ENCODE results near the gene FRY. TPM values are rescaled to one million over a fixed set of nuclear protein-coding genes. Genes with fewer than 3 reads are reported as not detected.

Gene FRY
- total RNA-seq, 1 experiment from 2014 or later: 4.7 TPM

- Histone ChIP-seq H2AFZ (no peak overlapping the region), H3K27ac (no peak overlapping the region), H3K9me3 (ENCODE audit: insufficient read depth, low read depth) (no peaks in the 10 kb centered on the region), H3K27me3 (ENCODE audit: insufficient read depth, low read depth) (no peaks in the 10 kb centered on the region), H3F3A (ENCODE audit: insufficient read depth, low read depth) (peaks cover 6% of the 10 kb centered on the region; the same call in 1 of the 2 replicates), H3K79me2 (ENCODE audit: low read depth) (no peaks in the 10 kb centered on the region), H3K4me2 (no peak overlapping the region), H3K4me3 (no peak overlapping the region), H3K4me1 (replicated peaks; ENCODE audit: insufficient read depth) (no peaks in the 10 kb centered on the region), H3K9me2 (ENCODE audit: insufficient read depth) (no peaks in the 10 kb centered on the region), H4K20me1 (ENCODE audit: insufficient read depth) (no peaks in the 10 kb centered on the region), H3K36me3 (ENCODE audit: low read depth) (no peaks in the 10 kb centered on the region)
- ChIA-PET POLR2A (ENCODE audit: unreplicated experiment) (no interaction called here), CTCF (no interaction called here)
- no peak for DNase-seq
- intact Hi-C loops (cut with micrococcal nuclease; ENCODE audit: unreplicated experiment): no loop called here
- TF ChIP-seq CTCF (conservative IDR thresholded peaks at IDR 0.05) (no peak), EZH2 (IDR thresholded peaks at IDR 0.05; ENCODE audit: low read depth) (no peak)
- BruUV-seq (replicated peaks): no TSS peak
Observed at GRCh38 chr13:32126278-32126677, 94.7 kb downstream of the FRY start.

GRCh38 chr13:32126756-32127155 lies 95.2 kb downstream of the FRY start:
- no peak overlapping the region for H3K4me3 ChIP-seq

GRCh38 chr13:32127691-32128090 lies 96.1 kb downstream of the FRY start:
- no peak for TF ChIP-seq CTCF (conservative IDR thresholded peaks at IDR 0.05)
- no peak for TF ChIP-seq EZH2 (IDR thresholded peaks at IDR 0.05; ENCODE audit: low read depth)
- intact Hi-C loops (cut with micrococcal nuclease; ENCODE audit: unreplicated experiment): no loop called here
- no TSS peak for BruUV-seq (replicated peaks)

More at GRCh38 chr13:32126756-32127155, 95.2 kb downstream of the FRY start:
- ChIA-PET CTCF (no interaction called here), POLR2A (ENCODE audit: unreplicated experiment) (no interaction called here)
- Histone ChIP-seq H3K27me3 (ENCODE audit: insufficient read depth, low read depth) (no peaks in the 10 kb centered on the region), H3K4me2 (no peak overlapping the region), H4K20me1 (ENCODE audit: insufficient read depth) (no peaks in the 10 kb centered on the region), H3K4me1 (replicated peaks; ENCODE audit: insufficient read depth) (no peaks in the 10 kb centered on the region), H3K9me3 (ENCODE audit: insufficient read depth, low read depth) (no peaks in the 10 kb centered on the region), H3K9me2 (ENCODE audit: insufficient read depth) (no peaks in the 10 kb centered on the region), H3K36me3 (ENCODE audit: low read depth) (no peaks in the 10 kb centered on the region), H2AFZ (no peak overlapping the region), H3K27ac (no peak overlapping the region), H3K79me2 (ENCODE audit: low read depth) (no peaks in the 10 kb centered on the region), H3F3A (ENCODE audit: insufficient read depth, low read depth) (peaks cover 6% of the 10 kb centered on the region; the same call in 1 of the 2 replicates)
- no peak for DNase-seq
- intact Hi-C loops (cut with micrococcal nuclease; ENCODE audit: unreplicated experiment): no loop called here
- no peak for TF ChIP-seq CTCF (conservative IDR thresholded peaks at IDR 0.05)
- no TSS peak for BruUV-seq (replicated peaks)

More at GRCh38 chr13:32127691-32128090, 96.1 kb downstream of the FRY start:
- Histone ChIP-seq H2AFZ (no peak overlapping the region), H3K4me1 (replicated peaks; ENCODE audit: insufficient read depth) (no peaks in the 10 kb centered on the region), H3K4me3 (no peak overlapping the region), H3K79me2 (ENCODE audit: low read depth) (no peaks in the 10 kb centered on the region), H3K4me2 (no peak overlapping the region), H4K20me1 (ENCODE audit: insufficient read depth) (no peaks in the 10 kb centered on the region), H3K27ac (no peak overlapping the region), H3K36me3 (ENCODE audit: low read depth) (no peaks in the 10 kb centered on the region), H3K9me2 (ENCODE audit: insufficient read depth) (no peaks in the 10 kb centered on the region), H3K9me3 (ENCODE audit: insufficient read depth, low read depth) (no peaks in the 10 kb centered on the region), H3F3A (ENCODE audit: insufficient read depth, low read depth) (peaks cover 6% of the 10 kb centered on the region; the same call in 1 of the 2 replicates), H3K27me3 (ENCODE audit: insufficient read depth, low read depth) (no peaks in the 10 kb centered on the region)
- CTCF ChIA-PET: no interaction called here
- POLR2A ChIA-PET (ENCODE audit: unreplicated experiment): no interaction called here
- no peak for DNase-seq

All from PC-9 (cell line).